Spleen (tissue), 11 donors: Measurements from ENCODE around the gene FAM47E. TPM values are rescaled to one million over a fixed set of nuclear protein-coding genes. Genes with fewer than 3 reads are reported as not detected.
A peak's percentile ranks its signal among the peaks of the same experiment; 100 is the strongest.

ENCODE experiments used
- DNase-seq: peaks from one replicate; pipeline ENCODE4 v3.0.0-alpha.2; 2020
- H3K27ac ChIP-seq, 8 donors: fragments of 200-600 bp; sonication (generic) in 7 of 8; 1 replicate in 4 of 8; 2 replicates in 4 of 8; pipeline versions ENCODE4 v1.5.0 to v1.8.0; 2016 to 2021; ENCODE audit warnings: inconsistent platforms in 4 of 8, mild to moderate bottlenecking in 4 of 8, moderate library complexity in 1 of 8
- H3K27me3 ChIP-seq, 7 donors: fragments of 200-600 bp; sonication (generic) in 6 of 7; replicated peaks in 1 of 7; 1 replicate in 4 of 7; 2 replicates in 3 of 7; pipeline versions ENCODE4 v1.5.0 to v1.8.0; 2016 to 2021; ENCODE audit warnings: inconsistent platforms in 3 of 7, mild to moderate bottlenecking in 1 of 7
- H3K36me3 ChIP-seq, 6 donors: fragments of 200-600 bp; sonication (generic) in 5 of 6; 1 replicate in 4 of 6; 2 replicates in 2 of 6; pipeline versions ENCODE4 v1.5.0 to v1.8.0; 2016 to 2021; ENCODE audit warnings: inconsistent platforms in 2 of 6
- H3K4me1 ChIP-seq, 6 donors: fragments of 200-600 bp; sonication (generic) in 5 of 6; 1 replicate in 3 of 6; 2 replicates in 3 of 6; pipeline versions ENCODE4 v1.5.0 to v1.8.0; 2016 to 2021; ENCODE audit warnings: inconsistent platforms in 3 of 6
- H3K4me3 ChIP-seq, 8 donors: fragments of 200-600 bp; sonication (generic) in 7 of 8; 1 replicate in 4 of 8; 2 replicates in 4 of 8; pipeline versions ENCODE4 v1.5.0 to v1.8.0; 2016 to 2021; ENCODE audit warnings: inconsistent platforms in 4 of 8, mild to moderate bottlenecking in 4 of 8, moderate library complexity in 2 of 8
- H3K9me3 ChIP-seq, 8 donors: fragments of 200-600 bp; sonication (generic) in 7 of 8; 1 replicate in 4 of 8; 2 replicates in 4 of 8; pipeline versions ENCODE4 v1.5.0 to v1.8.0; 2016 to 2021; ENCODE audit warnings: inconsistent platforms in 4 of 8
- CTCF ChIP-seq, 11 experiments: fragments of 200-600 bp in 7 of 11; fragments of 450-650 bp in 4 of 11; sonication (generic) in 4 of 11; IDR thresholded peaks in 8 of 11; conservative IDR thresholded peaks in 3 of 11; 1 replicate in 7 of 11; 2 replicates in 4 of 11; pipeline versions ENCODE4 v1.4.0 to v1.8.0; 2016 to 2021; ENCODE audit warnings: antibody characterized with exemption in 11 of 11, inconsistent platforms in 4 of 11, mild to moderate bottlenecking in 1 of 11
- POLR2A ChIP-seq, 3 donors: fragments of 450-650 bp; IDR thresholded peaks; one replicate each; pipeline ENCODE4 v1.5.1; 2017; ENCODE audit warnings: antibody characterized with exemption in 3 of 3, mild to moderate bottlenecking in 1 of 3
- POLR2AphosphoS5 ChIP-seq, 3 donors: sonication (generic); formaldehyde crosslinking; IDR thresholded peaks; one replicate each; pipeline ENCODE4 v1.5.1; 2017; ENCODE audit warnings: antibody characterized with exemption in 3 of 3
- WGBS, 5 donors: extraction: QIAGEN DNeasy Blood & Tissue Kit in 3 of 5; methylation state at CpG; one replicate each; pipeline versions ENCODE4 v1.1.5 to v1.1.7; 2013 to 2018; 5-methylcytosine and 5-hydroxymethylcytosine counted together
- intact Hi-C: fragments of 100-400 bp; cut with DNase I; formaldehyde crosslinking; loops from one replicate; pipeline ENCODE4 v1.15.0; 2023; ENCODE audit warnings: low total_unique reads
- polyA plus RNA-seq, 3 donors: library from polyadenylated mRNA; stranded (reverse); fragments of 200-250 nt; gene quantifications; one replicate each; pipeline ENCODE4 v1.2.1, GENCODE V29; 2013
- total RNA-seq, 7 donors: library from RNA; depleted of rRNA in 3 of 7; stranded (reverse); fragments of >200 nt in 3 of 7; fragmentation: NEBNext Ultra II Directional in 4 of 7; extraction: Animal tissue kit (Norgen Biotek cat#: 25700) in 4 of 7; gene quantifications; one replicate each; pipeline versions ENCODE4 v1.1.0 to v1.2.1, GENCODE V29; 2016 to 2021
- donor health status: healthy with polysubstance abuse.
- donor health status: DM: no; HTN: no; CAD: no; lungs with moderate emphysema.
- donor health status: DM: no; HTN: no; CAD: no.
- donor health status: Bipolar disorder and iron deficiency.
- donor health status: healthy.
- donor health status: DM: no; HTN: no; CAD: no.
- donor health status: DM: yes; HTN: yes; CAD: no.

Gene FAM47E
- total and polyA plus RNA-seq, 10 donors = 0.66 to 6.2 (median 2.1) TPM

DNA sequence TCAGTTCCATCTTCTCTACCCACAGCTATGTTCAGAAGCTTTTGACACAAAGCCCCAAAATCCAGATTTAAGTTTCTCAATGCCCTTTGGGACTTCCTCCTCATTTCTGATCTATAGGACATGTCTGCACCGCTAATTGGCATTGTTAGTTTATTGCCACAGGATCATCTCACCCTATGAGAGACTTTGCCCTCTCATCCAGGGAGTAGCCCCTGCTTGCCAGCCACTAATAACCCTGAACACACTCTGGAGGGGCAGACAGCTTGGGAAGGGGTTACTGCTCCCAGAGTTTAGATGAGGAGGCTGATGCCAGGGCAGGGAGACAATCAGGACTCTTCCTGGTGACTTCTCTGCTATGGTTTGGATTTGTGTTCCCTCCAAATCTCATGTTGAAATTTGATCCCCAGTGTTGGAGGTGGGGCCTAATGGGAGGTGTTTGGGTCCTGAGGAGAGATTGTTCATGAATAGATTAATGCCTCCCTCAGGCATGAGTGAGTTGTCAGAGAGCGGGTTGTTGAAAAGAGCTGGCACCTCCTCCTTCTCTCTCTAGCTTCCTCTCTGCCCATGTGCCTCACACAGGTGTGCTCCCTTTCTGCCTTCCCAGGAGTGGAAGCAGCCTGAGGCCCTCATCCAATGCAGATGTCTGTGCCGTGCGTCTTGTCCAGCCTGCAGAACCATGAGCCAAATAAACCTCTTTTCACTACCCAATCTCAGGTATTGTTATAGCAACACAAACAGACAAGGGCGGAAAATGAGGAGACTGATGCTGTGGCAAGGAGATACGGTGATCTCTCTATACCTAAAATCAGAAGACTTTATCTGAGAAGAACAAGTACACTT is 34.3 kb upstream of the FAM47E start:
- Histone ChIP-seq H3K27ac (peak overlapping the region in 3 of 8 donors; percentile 12 to 28 (median 16)), H3K9me3 (no peaks in the 10 kb centered on the region), H3K27me3 (no peaks in the 10 kb centered on the region), H3K4me3 (no peak overlapping the region), H3K4me1 (peaks cover 14 to 47% (median 26%) of the 10 kb centered on the region in 6 donors), H3K36me3 (no peaks in the 10 kb centered on the region)
- intact Hi-C loops = no loop called here
- DNase-seq = no peak
- WGBS, 5 donors = 85 to 94% (median 94%) methylated on average over 6 of the region's 6 CpGs
- TF ChIP-seq POLR2AphosphoS5 (IDR thresholded peaks at IDR 0.05) (no peak), POLR2A (IDR thresholded peaks at IDR 0.05) (no peak), CTCF (IDR thresholded peaks at IDR 0.05 in 8 of 11, conservative IDR thresholded peaks at IDR 0.05 in 3 of 11) (no peak)

DNA sequence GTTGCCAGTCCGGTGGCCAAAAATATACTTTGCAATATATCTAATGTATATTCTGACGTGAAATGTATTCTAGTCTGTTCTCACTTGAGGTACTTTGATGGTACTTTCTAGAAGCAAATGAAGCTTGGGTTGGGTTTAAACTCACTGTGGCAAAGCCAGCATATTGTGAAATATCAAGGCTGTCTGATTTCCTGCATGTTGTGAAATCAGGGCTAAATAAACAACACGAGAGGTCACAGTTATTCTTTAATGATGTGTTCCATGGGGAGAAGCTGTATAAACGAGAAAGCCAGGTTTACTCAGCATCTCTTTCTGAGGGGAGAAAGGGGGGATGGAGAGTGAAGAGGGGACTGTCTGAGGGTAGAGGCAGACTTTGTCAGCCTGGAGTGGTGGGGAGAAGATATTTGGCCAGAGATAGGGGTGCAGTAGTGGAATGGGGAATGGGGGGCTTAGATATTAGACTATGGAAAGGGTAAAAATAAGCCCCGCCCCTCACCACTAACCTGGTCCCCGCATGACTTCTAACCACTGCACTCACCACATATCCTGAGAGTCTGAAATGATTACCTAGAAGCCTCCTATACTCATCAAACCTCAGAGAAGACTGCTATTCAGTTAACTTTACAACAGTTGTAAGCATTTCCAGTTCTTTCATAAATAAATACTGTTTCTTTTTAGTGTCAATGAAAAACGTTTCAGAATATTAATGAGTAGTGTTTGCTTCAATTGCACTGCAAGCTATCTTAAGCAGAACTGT is 32.0 kb upstream of the FAM47E start:
- no peak for TF ChIP-seq CTCF (IDR thresholded peaks at IDR 0.05 in 8 of 11, conservative IDR thresholded peaks at IDR 0.05 in 3 of 11)
- Histone ChIP-seq H3K9me3 (no peaks in the 10 kb centered on the region), H3K4me3 (no peak overlapping the region), H3K4me1 (peaks cover 6 to 30% (median 12%) of the 10 kb centered on the region in 6 donors), H3K27me3 (no peaks in the 10 kb centered on the region), H3K27ac (peak overlapping the region in 4 of 8 donors; percentile 12 to 52 (median 22)), H3K36me3 (no peaks in the 10 kb centered on the region)
- no peak for DNase-seq
- intact Hi-C loops = no loop called here
- 41 to 62% (median 48%) methylated on average over 7 of the region's 7 CpGs for WGBS, 5 donors

GRCh38 chr4:76224171-76224570 is 27.4 kb upstream of the FAM47E start:
- Histone ChIP-seq H3K27ac (no peak overlapping the region), H3K4me1 (peaks cover 0 to 9% (median 2%) of the 10 kb centered on the region in 6 donors), H3K27me3 (no peaks in the 10 kb centered on the region), H3K36me3 (no peaks in the 10 kb centered on the region), H3K9me3 (peaks cover 0 to 21% (median 17%) of the 10 kb centered on the region in 8 donors), H3K4me3 (no peak overlapping the region)
- 76 to 92% (median 86%) methylated on average over 3 of the region's 3 CpGs for WGBS, 5 donors
- intact Hi-C loops = no loop called here
- TF ChIP-seq POLR2AphosphoS5 (IDR thresholded peaks at IDR 0.05) (no peak), POLR2A (IDR thresholded peaks at IDR 0.05) (no peak), CTCF (IDR thresholded peaks at IDR 0.05 in 8 of 11, conservative IDR thresholded peaks at IDR 0.05 in 3 of 11) (no peak)
- no peak for DNase-seq

GRCh38 chr4:76226418-76226817 is 25.1 kb upstream of the FAM47E start:
- intact Hi-C loops = no loop called here
- H3K4me3 ChIP-seq = no peak overlapping the region
- 0 to 59% (median 0%) methylated on average over 1 of the region's 1 CpG for WGBS, 5 donors
- H3K9me3 ChIP-seq = peaks cover 0 to 24% (median 21%) of the 10 kb centered on the region in 8 donors
- no peak for TF ChIP-seq POLR2A (IDR thresholded peaks at IDR 0.05)
- TF ChIP-seq CTCF (IDR thresholded peaks at IDR 0.05 in 8 of 11, conservative IDR thresholded peaks at IDR 0.05 in 3 of 11) = no peak
- TF ChIP-seq POLR2AphosphoS5 (IDR thresholded peaks at IDR 0.05) = no peak
- no peak for DNase-seq
- no peaks in the 10 kb centered on the region for H3K36me3 ChIP-seq
- H3K27me3 ChIP-seq = no peaks in the 10 kb centered on the region
- H3K4me1 ChIP-seq = no peaks in the 10 kb centered on the region
- no peak overlapping the region for H3K27ac ChIP-seq
